HepG2 (cell line): ENCODE results near the gene NDRG2. TPM values are rescaled to one million over a fixed set of nuclear protein-coding genes. Genes with fewer than 3 reads are reported as not detected.
A peak's percentile ranks its signal among the peaks of the same experiment; 100 is the strongest.

Source experiments
- AGO1 ChIP-seq: fragments of 200-400 bp; formaldehyde crosslinking; IDR thresholded peaks from 2 replicates; pipeline ENCODE4 v1.6.1; 2017; ENCODE audit warnings: mild to moderate bottlenecking, low read depth, low read length, moderate library complexity; ENCODE audit not compliant: poor library complexity, severe bottlenecking
- CBFB ChIP-seq: sonication (generic); formaldehyde crosslinking; IDR thresholded peaks from 2 replicates; pipeline ENCODE4 v1.4.0; 2020; ENCODE audit warnings: missing genetic modification reagents
- DMAP1 ChIP-seq: IDR thresholded peaks from 2 replicates; pipeline ENCODE4 v1.6.1; 2016
- EHMT2 ChIP-seq: fragments of 200-600 bp; sonication (generic); IDR thresholded peaks from 2 replicates; pipeline ENCODE4 v1.7.0; 2017; ENCODE audit warnings: antibody characterized with exemption, low read depth, low read length, borderline replicate concordance
- GABPB1 ChIP-seq: IDR thresholded peaks from 2 replicates; pipeline ENCODE4 v1.6.1; 2016; ENCODE audit warnings: mild to moderate bottlenecking, missing genetic modification reagents, moderate library complexity, missing compliant biosample characterization
- HNF4G ChIP-seq, 2 experiments: sonication (generic) in 1 of 2; formaldehyde crosslinking in 1 of 2; IDR thresholded peaks; 2 replicates each; pipeline versions ENCODE4 v1.4.0 to v1.6.1; 2011 to 2020; ENCODE audit warnings: borderline replicate concordance in 2 of 2, low read depth in 2 of 2, mild to moderate bottlenecking in 2 of 2, low read length in 1 of 2, missing genetic modification reagents in 1 of 2, moderate library complexity in 1 of 2
- HOXA3 ChIP-seq: sonication (generic); formaldehyde crosslinking; IDR thresholded peaks from 2 replicates; pipeline ENCODE4 v1.5.0; 2020; ENCODE audit warnings: missing genetic modification reagents
- JDP2 ChIP-seq: sonication (generic); formaldehyde crosslinking; IDR thresholded peaks from 2 replicates; pipeline ENCODE4 v1.8.1; 2022; ENCODE audit warnings: missing genetic modification reagents, borderline replicate concordance
- KAT8 ChIP-seq: IDR thresholded peaks from 2 replicates; pipeline ENCODE4 v1.6.1; 2016; ENCODE audit warnings: missing genetic modification reagents, missing compliant biosample characterization
- MATR3 ChIP-seq: sonication (generic); formaldehyde crosslinking; IDR thresholded peaks from 2 replicates; pipeline ENCODE4 v1.4.0; 2020; ENCODE audit warnings: missing genetic modification reagents
- RXRA ChIP-seq: sonication (generic); formaldehyde crosslinking; IDR thresholded peaks from 2 replicates; pipeline ENCODE4 v1.5.1; 2020; ENCODE audit warnings: missing genetic modification reagents
- SMAD1 ChIP-seq: sonication (generic); formaldehyde crosslinking; IDR thresholded peaks from 2 replicates; pipeline ENCODE4 v1.4.0; 2020; ENCODE audit warnings: missing genetic modification reagents, low read depth, mild to moderate bottlenecking, borderline replicate concordance
- TBX2 ChIP-seq: sonication (generic); formaldehyde crosslinking; IDR thresholded peaks from 2 replicates; pipeline ENCODE4 v1.5.0; 2020; ENCODE audit warnings: missing genetic modification reagents, mild to moderate bottlenecking, borderline replicate concordance
- TCF7 ChIP-seq: sonication (generic); IDR thresholded peaks from 2 replicates; pipeline ENCODE4 v1.6.1; 2016; ENCODE audit warnings: antibody characterized with exemption, low read depth
- ZBTB8A ChIP-seq: sonication (generic); formaldehyde crosslinking; IDR thresholded peaks from 2 replicates; pipeline ENCODE4 v1.4.0; 2020; ENCODE audit warnings: mild to moderate bottlenecking, low read depth, missing genetic modification reagents, borderline replicate concordance
- ZFP36L1 ChIP-seq: sonication (generic); formaldehyde crosslinking; IDR thresholded peaks from 2 replicates; pipeline ENCODE4 v1.8.0; 2022; ENCODE audit warnings: mild to moderate bottlenecking, missing genetic modification reagents, moderate library complexity
- ZNF180 ChIP-seq: sonication (generic); formaldehyde crosslinking; IDR thresholded peaks from 2 replicates; pipeline ENCODE4 v1.4.0; 2020; ENCODE audit warnings: low read depth, missing genetic modification reagents, borderline replicate concordance
- ZNF335 ChIP-seq: sonication (generic); formaldehyde crosslinking; IDR thresholded peaks from 2 replicates; pipeline ENCODE4 v1.4.0; 2020; ENCODE audit warnings: missing genetic modification reagents
- ZNF564 ChIP-seq: sonication (generic); formaldehyde crosslinking; IDR thresholded peaks from 2 replicates; pipeline ENCODE4 v1.8.1; 2023; ENCODE audit warnings: mild to moderate bottlenecking, missing genetic modification reagents
- ZNF567 ChIP-seq: sonication (generic); formaldehyde crosslinking; IDR thresholded peaks from 2 replicates; pipeline ENCODE4 v1.8.1; 2023; ENCODE audit warnings: mild to moderate bottlenecking, missing genetic modification reagents, borderline replicate concordance
- polyA plus RNA-seq, 8 experiments: library from polyadenylated mRNA; depleted of rRNA in 3 of 8; stranded (reverse) in 7 of 8; unstranded in 1 of 8; fragments of >200 nt; fragmentation: Illumina TruSeq in 4 of 8; extraction: Trizol in 4 of 8; gene quantifications; 2 replicates each; pipeline versions ENCODE4 v1.2.1 to v1.2.3, GENCODE V29; 2011 to 2016; ENCODE audit warnings: low read depth in 4 of 8, missing spikeins in 1 of 8, mixed read lengths in 1 of 8; ENCODE audit not compliant: insufficient read depth in 1 of 8
- total RNA-seq, 5 experiments: library from RNA; depleted of rRNA; stranded (reverse); fragments of >200 nt; fragmentation: Illumina TruSeq; extraction: Trizol; gene quantifications; 2 replicates each; pipeline ENCODE4 v1.2.3, GENCODE V29; 2016; ENCODE audit warnings: low read depth in 1 of 5
- TF ChIP-seq, protein P1 (sequence below): sonication (generic); formaldehyde crosslinking; IDR thresholded peaks from 2 replicates; pipeline ENCODE4 v1.8.0; 2022; ENCODE audit warnings: missing genetic modification reagents, mild to moderate bottlenecking, moderate library complexity, borderline replicate concordance
- TF ChIP-seq, protein P2 (sequence below): IDR thresholded peaks from 2 replicates; pipeline ENCODE4 v1.6.1; 2016
- TF ChIP-seq, protein P3 (sequence below): sonication (generic); formaldehyde crosslinking; IDR thresholded peaks from 2 replicates; pipeline ENCODE4 v1.4.0; 2020; ENCODE audit warnings: missing genetic modification reagents, borderline replicate concordance
- TF ChIP-seq, protein P4 (sequence below): sonication (generic); formaldehyde crosslinking; IDR thresholded peaks from 2 replicates; pipeline ENCODE4 v1.5.0; 2020; ENCODE audit warnings: mild to moderate bottlenecking, missing genetic modification reagents

Gene NDRG2
- total and polyA plus RNA-seq, 2 of the 13 experiments (the other 11 are each of a cell fraction or from before 2014, with no cell fraction given) = 27.2 to 189 TPM

DNA sequence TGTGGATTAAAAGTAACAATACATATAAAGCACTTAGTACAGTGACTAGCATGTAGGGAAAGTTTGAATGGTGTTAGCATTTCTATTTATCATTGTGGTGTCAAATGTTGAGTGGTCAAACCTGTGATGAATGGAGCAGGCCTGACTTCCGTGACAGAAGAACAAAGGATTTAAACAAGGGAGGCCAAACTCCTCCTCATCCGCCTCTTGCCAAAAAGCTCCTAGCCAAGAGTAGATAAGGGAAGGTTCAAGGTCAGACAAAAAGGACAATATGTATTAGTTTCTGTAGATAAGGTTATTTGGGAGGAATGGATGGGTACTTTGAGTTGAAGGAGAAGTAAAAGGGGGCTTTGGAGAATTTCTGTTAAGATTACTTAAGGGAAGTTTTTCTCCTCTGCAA, 23.8 kb upstream of the NDRG2 start (continued):
- TF ChIP-seq AGO1 (no peak), DMAP1 (CRISPR knock-in tag) (0 out of 2 replicates have a peak, but pooled peaks have one; percentile 25), MATR3 (CRISPR knock-in tag) (no peak), JDP2 (no peak), ZNF567 (CRISPR knock-in tag) (0 out of 2 replicates have a peak, but pooled peaks have one; percentile 57), EHMT2 (0 out of 2 replicates have a peak, but pooled peaks have one; percentile 38), ZNF180 (CRISPR knock-in tag) (no peak), TBX2 (CRISPR knock-in tag) (peak; percentile 72), SMAD1 (CRISPR knock-in tag) (no peak), KAT8 (CRISPR knock-in tag) (no peak), RXRA (CRISPR knock-in tag) (peak; percentile 44; the same call in 1 of the 2 replicates), ZNF564 (no peak), CBFB (CRISPR knock-in tag) (no peak), ZNF335 (CRISPR knock-in tag) (no peak), ZBTB8A (CRISPR knock-in tag) (no peak), TCF7 (peak; percentile 84), GABPB1 (CRISPR knock-in tag) (peak; percentile 28; the same call in 1 of the 2 replicates), HNF4G (IDR thresholded peaks at IDR 0.05; ENCODE audit: borderline replicate concordance, low read depth, low read length) (no peak), HNF4G (CRISPR knock-in tag; IDR thresholded peaks at IDR 0.05; ENCODE audit: borderline replicate concordance, low read depth) (peak; percentile 24; the same call in 1 of the 2 replicates), ZFP36L1 (no peak), HOXA3 (CRISPR knock-in tag) (peak; percentile 36; the same call in 1 of the 2 replicates)
- TF ChIP-seq, protein P1, sequence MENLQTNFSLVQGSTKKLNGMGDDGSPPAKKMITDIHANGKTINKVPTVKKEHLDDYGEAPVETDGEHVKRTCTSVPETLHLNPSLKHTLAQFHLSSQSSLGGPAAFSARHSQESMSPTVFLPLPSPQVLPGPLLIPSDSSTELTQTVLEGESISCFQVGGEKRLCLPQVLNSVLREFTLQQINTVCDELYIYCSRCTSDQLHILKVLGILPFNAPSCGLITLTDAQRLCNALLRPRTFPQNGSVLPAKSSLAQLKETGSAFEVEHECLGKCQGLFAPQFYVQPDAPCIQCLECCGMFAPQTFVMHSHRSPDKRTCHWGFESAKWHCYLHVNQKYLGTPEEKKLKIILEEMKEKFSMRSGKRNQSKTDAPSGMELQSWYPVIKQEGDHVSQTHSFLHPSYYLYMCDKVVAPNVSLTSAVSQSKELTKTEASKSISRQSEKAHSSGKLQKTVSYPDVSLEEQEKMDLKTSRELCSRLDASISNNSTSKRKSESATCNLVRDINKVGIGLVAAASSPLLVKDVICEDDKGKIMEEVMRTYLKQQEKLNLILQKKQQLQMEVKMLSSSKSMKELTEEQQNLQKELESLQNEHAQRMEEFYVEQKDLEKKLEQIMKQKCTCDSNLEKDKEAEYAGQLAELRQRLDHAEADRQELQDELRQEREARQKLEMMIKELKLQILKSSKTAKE (CRISPR knock-in tag) = peak; percentile 75
- TF ChIP-seq, protein P2, sequence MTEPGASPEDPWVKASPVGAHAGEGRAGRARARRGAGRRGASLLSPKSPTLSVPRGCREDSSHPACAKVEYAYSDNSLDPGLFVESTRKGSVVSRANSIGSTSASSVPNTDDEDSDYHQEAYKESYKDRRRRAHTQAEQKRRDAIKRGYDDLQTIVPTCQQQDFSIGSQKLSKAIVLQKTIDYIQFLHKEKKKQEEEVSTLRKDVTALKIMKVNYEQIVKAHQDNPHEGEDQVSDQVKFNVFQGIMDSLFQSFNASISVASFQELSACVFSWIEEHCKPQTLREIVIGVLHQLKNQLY (CRISPR knock-in tag) = peak; percentile 39; the same call in 1 of the 2 replicates
- TF ChIP-seq, protein P3, sequence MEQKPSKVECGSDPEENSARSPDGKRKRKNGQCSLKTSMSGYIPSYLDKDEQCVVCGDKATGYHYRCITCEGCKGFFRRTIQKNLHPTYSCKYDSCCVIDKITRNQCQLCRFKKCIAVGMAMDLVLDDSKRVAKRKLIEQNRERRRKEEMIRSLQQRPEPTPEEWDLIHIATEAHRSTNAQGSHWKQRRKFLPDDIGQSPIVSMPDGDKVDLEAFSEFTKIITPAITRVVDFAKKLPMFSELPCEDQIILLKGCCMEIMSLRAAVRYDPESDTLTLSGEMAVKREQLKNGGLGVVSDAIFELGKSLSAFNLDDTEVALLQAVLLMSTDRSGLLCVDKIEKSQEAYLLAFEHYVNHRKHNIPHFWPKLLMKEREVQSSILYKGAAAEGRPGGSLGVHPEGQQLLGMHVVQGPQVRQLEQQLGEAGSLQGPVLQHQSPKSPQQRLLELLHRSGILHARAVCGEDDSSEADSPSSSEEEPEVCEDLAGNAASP (CRISPR knock-in tag) = peak; percentile 76; the same call in 1 of the 2 replicates
- TF ChIP-seq, protein P4, sequence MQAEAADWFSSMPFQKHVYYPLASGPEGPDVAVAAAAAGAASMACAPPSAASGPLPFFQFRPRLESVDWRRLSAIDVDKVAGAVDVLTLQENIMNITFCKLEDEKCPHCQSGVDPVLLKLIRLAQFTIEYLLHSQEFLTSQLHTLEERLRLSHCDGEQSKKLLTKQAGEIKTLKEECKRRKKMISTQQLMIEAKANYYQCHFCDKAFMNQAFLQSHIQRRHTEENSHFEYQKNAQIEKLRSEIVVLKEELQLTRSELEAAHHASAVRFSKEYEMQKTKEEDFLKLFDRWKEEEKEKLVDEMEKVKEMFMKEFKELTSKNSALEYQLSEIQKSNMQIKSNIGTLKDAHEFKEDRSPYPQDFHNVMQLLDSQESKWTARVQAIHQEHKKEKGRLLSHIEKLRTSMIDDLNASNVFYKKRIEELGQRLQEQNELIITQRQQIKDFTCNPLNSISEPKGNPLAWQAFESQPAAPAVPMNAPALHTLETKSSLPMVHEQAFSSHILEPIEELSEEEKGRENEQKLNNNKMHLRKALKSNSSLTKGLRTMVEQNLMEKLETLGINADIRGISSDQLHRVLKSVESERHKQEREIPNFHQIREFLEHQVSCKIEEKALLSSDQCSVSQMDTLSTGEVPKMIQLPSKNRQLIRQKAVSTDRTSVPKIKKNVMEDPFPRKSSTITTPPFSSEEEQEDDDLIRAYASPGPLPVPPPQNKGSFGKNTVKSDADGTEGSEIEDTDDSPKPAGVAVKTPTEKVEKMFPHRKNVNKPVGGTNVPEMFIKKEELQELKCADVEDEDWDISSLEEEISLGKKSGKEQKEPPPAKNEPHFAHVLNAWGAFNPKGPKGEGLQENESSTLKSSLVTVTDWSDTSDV (CRISPR knock-in tag) = no peak
